Measurements from ENCODE around the gene CYB5A.

Gene CYB5A

GRCh38 chr18:74242438-74243096, 49.2 kb downstream of the CYB5A start:
- DNase-seq, result no peak

GRCh38 chr18:74241970-74242369, 49.8 kb downstream of the CYB5A start:
- DNase-seq, result no peak

- DNase-seq, result no peak
These were observed 50.3 kb downstream of the CYB5A start for GRCh38 chr18:74241426-74241825.

- no peak for DNase-seq
These were observed 52.2 kb downstream of the CYB5A start for GRCh38 chr18:74239567-74239966.

GRCh38 chr18:74234326-74235171, 57.2 kb downstream of the CYB5A start:
- DNase-seq, result peak in 1 of 2 donors; percentile 2

- DNase-seq, result no peak
These were observed 57.8 kb downstream of the CYB5A start for GRCh38 chr18:74233933-74234325.

- no peak for DNase-seq
These were observed 60.6 kb downstream of the CYB5A start for GRCh38 chr18:74230922-74231714.

GRCh38 chr18:74229891-74230290, 61.9 kb downstream of the CYB5A start:
- no peak for DNase-seq

- no peak for DNase-seq
These were observed 62.8 kb downstream of the CYB5A start for GRCh38 chr18:74229005-74229404.

- DNase-seq, result no peak
These were observed 63.5 kb downstream of the CYB5A start for GRCh38 chr18:74228312-74228711.

- no peak for DNase-seq
These were observed 65.1 kb downstream of the CYB5A start for GRCh38 chr18:74226666-74227065.

GRCh38 chr18:74226156-74226555, 65.6 kb downstream of the CYB5A start:
- no peak for DNase-seq

- no peak for DNase-seq
These were observed 66.4 kb downstream of the CYB5A start for GRCh38 chr18:74225193-74225840.

GRCh38 chr18:74222710-74223494, 68.9 kb downstream of the CYB5A start:
- no peak for DNase-seq

GRCh38 chr18:74221081-74221480, 70.7 kb downstream of the CYB5A start:
- DNase-seq, result no peak

- DNase-seq, result no peak
These were observed 72.7 kb downstream of the CYB5A start for GRCh38 chr18:74219056-74219455.

GRCh38 chr18:74217476-74218143, 74.2 kb downstream of the CYB5A start:
- no peak for DNase-seq

GRCh38 chr18:74216661-74217110, 75.1 kb downstream of the CYB5A start:
- DNase-seq, result no peak

- no peak for DNase-seq
These were observed 75.9 kb downstream of the CYB5A start for GRCh38 chr18:74215863-74216262.

GRCh38 chr18:74213429-74213828, 78.3 kb downstream of the CYB5A start:
- no peak for DNase-seq

- no peak for DNase-seq
These were observed 87.1 kb downstream of the CYB5A start for GRCh38 chr18:74204526-74205152.

Measured in CD4-positive, alpha-beta T cell treated with Interferon alpha-2 for 1 hour (primary cell).